ENCODE measurements around the gene C17orf50. TPM values are rescaled to one million over a fixed set of nuclear protein-coding genes. Genes with fewer than 3 reads are reported as not detected.
A peak's percentile ranks its signal among the peaks of the same experiment; 100 is the strongest.

C17orf50 gene
- polyA plus RNA-seq, 4 donors = 0.15 TPM; not detected in 3

DNA sequence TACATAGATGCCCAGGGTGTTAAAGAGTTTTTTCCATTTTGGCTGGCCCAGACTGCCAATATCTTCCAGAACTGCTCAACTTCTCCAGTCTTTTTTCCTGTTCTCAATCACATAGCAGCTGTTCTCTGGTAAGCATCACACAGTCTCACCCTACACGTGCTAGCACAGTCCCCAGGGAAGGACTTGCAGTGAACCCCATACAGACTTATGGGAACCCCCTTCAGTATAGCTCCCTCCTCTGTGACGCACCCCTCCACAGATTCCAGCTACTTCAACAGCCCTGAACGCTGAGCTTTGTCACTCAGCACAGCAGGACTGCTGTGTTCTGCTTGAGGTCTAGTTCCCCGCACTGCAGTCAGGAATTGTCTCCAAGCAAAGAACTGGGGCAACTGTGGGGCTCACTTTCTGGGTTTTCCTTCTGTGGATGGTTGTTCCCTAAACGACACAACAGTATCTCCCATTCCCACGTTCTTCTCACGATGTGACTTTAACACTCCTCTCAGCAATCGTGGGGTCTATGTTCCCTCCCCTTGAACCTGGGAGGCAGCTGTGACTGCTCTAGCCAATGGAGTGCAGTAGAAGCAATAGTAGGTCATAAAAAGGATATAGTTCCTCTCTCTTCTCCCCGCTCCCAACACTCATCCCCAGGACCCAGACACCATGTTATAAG, 31.1 kb downstream of the C17orf50 start:
- H3K4me1 ChIP-seq (ENCODE audit: control insufficient read depth in 3 of 3, insufficient read depth in 2 of 3, low read depth in 1 of 3, low read length in 2 of 3) = peaks cover 4 to 21% (median 7%) of the 10 kb centered on the region in 3 donors
- peaks cover 0 to 42% (median 6%) of the 10 kb centered on the region in 3 donors for H3K27me3 ChIP-seq (ENCODE audit: control insufficient read depth in 3 of 3, insufficient read depth in 3 of 3, low read length in 3 of 3)
- FAIRE-seq (no peak), DNase-seq (no peak)
- no peaks in the 10 kb centered on the region for H3K9me3 ChIP-seq (ENCODE audit: control insufficient read depth in 2 of 2, insufficient read depth in 1 of 2, low read depth in 1 of 2, low read length in 1 of 2)
- no peak overlapping the region for H3K4me3 ChIP-seq (ENCODE audit: low read depth in 1 of 3, low read length in 3 of 3)
- H3K36me3 ChIP-seq (ENCODE audit: control insufficient read depth in 3 of 3, insufficient read depth in 2 of 3, low read depth in 1 of 3, low read length in 3 of 3) = no peaks in the 10 kb centered on the region
- no peak overlapping the region for H3K27ac ChIP-seq (ENCODE audit: low read depth in 1 of 3, low read length in 2 of 3)
- 67 to 83% (median 71%) methylated on average over 9 of the region's 9 CpGs for WGBS, 3 donors

DNA sequence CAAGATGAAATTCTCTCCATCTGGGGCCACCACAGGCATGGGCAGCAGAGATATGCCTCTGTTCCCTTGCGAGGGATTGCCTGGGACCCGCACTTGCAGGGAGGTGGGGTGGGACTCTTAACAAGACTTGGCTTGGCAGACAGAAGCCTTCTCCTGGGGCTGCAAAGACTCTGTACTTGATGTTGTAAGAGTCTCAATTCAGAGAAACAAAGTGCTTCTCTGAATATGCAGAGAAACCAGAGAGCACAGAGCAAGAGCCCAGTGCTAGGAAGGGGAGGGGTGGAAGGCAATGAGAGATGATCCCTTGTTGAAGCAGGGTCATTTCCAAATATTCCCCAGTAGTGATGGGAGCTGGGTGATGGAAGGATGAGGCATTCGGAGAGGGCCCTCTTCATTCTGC, 32.6 kb downstream of the C17orf50 start:
- 80 to 95% (median 90%) methylated on average over 3 of the region's 3 CpGs for WGBS, 3 donors
- no peak overlapping the region for H3K4me3 ChIP-seq (ENCODE audit: low read depth in 1 of 3, low read length in 3 of 3)
- peaks cover under 1 to 14% (median 2%) of the 10 kb centered on the region in 3 donors for H3K4me1 ChIP-seq (ENCODE audit: control insufficient read depth in 3 of 3, insufficient read depth in 2 of 3, low read depth in 1 of 3, low read length in 2 of 3)
- H3K9me3 ChIP-seq (ENCODE audit: control insufficient read depth in 2 of 2, insufficient read depth in 1 of 2, low read depth in 1 of 2, low read length in 1 of 2) = no peaks in the 10 kb centered on the region
- FAIRE-seq = no peak
- H3K27ac ChIP-seq (ENCODE audit: low read depth in 1 of 3, low read length in 2 of 3) = no peak overlapping the region
- H3K27me3 ChIP-seq (ENCODE audit: control insufficient read depth in 3 of 3, insufficient read depth in 3 of 3, low read length in 3 of 3) = peaks cover 0 to 50% (median 6%) of the 10 kb centered on the region in 3 donors
- H3K36me3 ChIP-seq (ENCODE audit: control insufficient read depth in 3 of 3, insufficient read depth in 2 of 3, low read depth in 1 of 3, low read length in 3 of 3) = no peaks in the 10 kb centered on the region
- no peak for DNase-seq

DNA sequence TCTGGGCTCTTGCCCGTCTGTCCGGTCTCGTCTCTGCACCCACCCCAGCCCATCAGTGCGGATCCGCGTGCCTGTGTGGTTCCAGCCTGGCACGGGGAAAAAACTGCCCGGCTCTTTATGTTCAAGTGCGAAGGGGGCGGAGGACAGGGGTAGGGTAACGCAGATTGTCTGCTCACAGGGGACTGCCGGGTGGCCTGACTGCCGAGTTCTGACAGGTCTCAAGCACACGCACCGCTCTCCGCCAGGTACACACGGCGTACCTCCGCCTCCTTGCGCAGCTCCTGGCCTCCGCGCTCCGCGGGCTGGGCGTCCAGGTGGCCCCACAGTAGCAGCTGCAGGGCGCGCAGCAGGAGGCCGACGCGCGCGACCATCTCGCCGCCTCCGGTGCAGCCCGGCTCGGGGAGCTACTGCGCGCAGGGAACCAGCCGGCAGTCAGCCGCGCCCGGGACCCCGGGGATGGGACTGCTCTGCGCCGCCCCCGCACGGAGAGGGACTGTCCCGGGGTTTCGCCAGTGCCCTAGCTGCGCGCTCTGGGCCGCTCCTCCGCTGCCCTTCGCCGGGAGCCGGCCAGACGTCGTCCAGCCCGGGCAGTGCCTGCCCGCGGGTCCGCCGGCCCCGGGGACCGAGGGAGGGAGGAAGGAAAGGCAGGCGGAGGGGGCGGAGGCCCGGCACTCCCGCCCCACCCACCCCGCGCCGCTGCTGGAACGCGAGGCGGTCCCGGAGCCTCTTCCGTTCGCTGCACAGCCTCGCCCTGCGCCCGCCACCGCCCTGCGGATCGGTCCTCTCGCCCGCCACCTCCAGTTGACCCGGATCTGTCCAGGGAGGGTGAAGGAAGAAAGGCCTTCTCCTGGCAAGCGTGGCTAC, 34.6 kb downstream of the C17orf50 start, which contains the start of gene MMP28:
MMP28 (minus strand) TSS at position 635 of the 864 bp plus-strand sequence; CDS start at position 371, 264 bp downstream.
- DNase-seq (peak; percentile 74 to 83), FAIRE-seq (no peak)
- Histone ChIP-seq H3K27me3 (ENCODE audit: control insufficient read depth in 3 of 3, insufficient read depth in 3 of 3, low read length in 3 of 3) (peaks cover 0 to 54% (median 6%) of the 10 kb centered on the region in 3 donors), H3K9me3 (ENCODE audit: control insufficient read depth in 2 of 2, insufficient read depth in 1 of 2, low read depth in 1 of 2, low read length in 1 of 2) (no peaks in the 10 kb centered on the region), H3K4me3 (ENCODE audit: low read depth in 1 of 3, low read length in 3 of 3) (peak within 1 kb of the TSS; percentile 37 to 87 (median 41)), H3K4me1 (ENCODE audit: control insufficient read depth in 3 of 3, insufficient read depth in 2 of 3, low read depth in 1 of 3, low read length in 2 of 3) (peaks cover 0 to 6% (median 2%) of the 10 kb centered on the region in 3 donors), H3K27ac (ENCODE audit: low read depth in 1 of 3, low read length in 2 of 3) (peak within 1 kb of the TSS in 1 of 3 donors; percentile 68), H3K36me3 (ENCODE audit: control insufficient read depth in 3 of 3, insufficient read depth in 2 of 3, low read depth in 1 of 3, low read length in 3 of 3) (no peaks in the 10 kb centered on the region)
- WGBS, 3 donors = 1% methylated on average over 49 to 89 of the region's 89 CpGs

DNA sequence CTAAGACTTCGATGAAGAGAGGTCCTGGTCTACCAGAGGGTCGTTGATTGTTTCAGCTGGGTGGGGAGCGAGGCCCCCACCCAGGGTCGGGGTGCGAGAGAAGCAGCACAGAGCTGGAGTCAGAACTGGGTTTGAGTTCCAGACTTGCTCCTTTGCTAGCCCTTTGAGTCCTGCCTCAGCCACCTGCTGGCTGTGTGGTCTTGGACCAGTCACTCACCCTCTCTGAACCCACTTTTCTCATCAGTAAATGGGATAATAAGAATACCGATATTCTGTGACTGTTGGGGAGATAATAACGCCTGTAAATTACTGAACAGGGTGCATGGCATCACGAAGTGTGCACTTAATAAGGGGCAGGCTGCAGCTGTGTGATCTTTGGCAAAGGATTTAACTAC, 35.2 kb downstream of the C17orf50 start:
- 14 to 25% (median 19%) methylated on average over 8 of the region's 8 CpGs for WGBS, 3 donors
- Histone ChIP-seq H3K27ac (ENCODE audit: low read depth in 1 of 3, low read length in 2 of 3) (peak overlapping the region in 1 of 3 donors; percentile 43), H3K27me3 (ENCODE audit: control insufficient read depth in 3 of 3, insufficient read depth in 3 of 3, low read length in 3 of 3) (peaks cover 0 to 54% (median 6%) of the 10 kb centered on the region in 3 donors), H3K4me1 (ENCODE audit: control insufficient read depth in 3 of 3, insufficient read depth in 2 of 3, low read depth in 1 of 3, low read length in 2 of 3) (peaks cover 0 to 6% (median 2%) of the 10 kb centered on the region in 3 donors), H3K36me3 (ENCODE audit: control insufficient read depth in 3 of 3, insufficient read depth in 2 of 3, low read depth in 1 of 3, low read length in 3 of 3) (no peaks in the 10 kb centered on the region), H3K9me3 (ENCODE audit: control insufficient read depth in 2 of 2, insufficient read depth in 1 of 2, low read depth in 1 of 2, low read length in 1 of 2) (no peaks in the 10 kb centered on the region), H3K4me3 (ENCODE audit: low read depth in 1 of 3, low read length in 3 of 3) (peak overlapping the region in 2 of 3 donors; percentile 37 to 87)
- no peak for FAIRE-seq
- no peak for DNase-seq

DNA sequence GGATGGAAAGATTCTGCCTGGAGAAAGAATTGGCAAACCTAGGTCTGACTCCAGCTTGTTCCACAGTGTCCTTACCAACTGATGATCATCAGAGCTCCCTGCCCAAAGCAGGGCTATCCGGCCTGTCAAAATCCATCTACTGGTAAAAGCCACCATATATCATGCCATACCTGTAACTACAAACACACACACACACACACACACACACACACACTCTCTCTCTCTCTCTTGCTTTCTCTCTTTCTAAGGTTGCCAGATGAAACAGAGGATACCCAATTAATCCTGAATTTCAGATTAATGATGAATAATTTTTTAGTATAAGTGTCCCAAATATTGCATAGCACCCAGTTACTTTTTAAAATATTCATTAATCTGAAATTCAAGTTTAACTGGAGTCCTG, 36.3 kb downstream of the C17orf50 start:
- DNase-seq = no peak
- Histone ChIP-seq H3K4me3 (ENCODE audit: low read depth in 1 of 3, low read length in 3 of 3) (no peak overlapping the region), H3K27ac (ENCODE audit: low read depth in 1 of 3, low read length in 2 of 3) (no peak overlapping the region), H3K36me3 (ENCODE audit: control insufficient read depth in 3 of 3, insufficient read depth in 2 of 3, low read depth in 1 of 3, low read length in 3 of 3) (no peaks in the 10 kb centered on the region), H3K4me1 (ENCODE audit: control insufficient read depth in 3 of 3, insufficient read depth in 2 of 3, low read depth in 1 of 3, low read length in 2 of 3) (peaks cover 0 to 6% (median 0%) of the 10 kb centered on the region in 3 donors), H3K9me3 (ENCODE audit: control insufficient read depth in 2 of 2, insufficient read depth in 1 of 2, low read depth in 1 of 2, low read length in 1 of 2) (no peaks in the 10 kb centered on the region), H3K27me3 (ENCODE audit: control insufficient read depth in 3 of 3, insufficient read depth in 3 of 3, low read length in 3 of 3) (peaks cover 0 to 51% (median 6%) of the 10 kb centered on the region in 3 donors)
- WGBS, 3 donors = 81 to 100% (median 93%) methylated on average over 1 of the region's 1 CpG
- FAIRE-seq = no peak

DNA sequence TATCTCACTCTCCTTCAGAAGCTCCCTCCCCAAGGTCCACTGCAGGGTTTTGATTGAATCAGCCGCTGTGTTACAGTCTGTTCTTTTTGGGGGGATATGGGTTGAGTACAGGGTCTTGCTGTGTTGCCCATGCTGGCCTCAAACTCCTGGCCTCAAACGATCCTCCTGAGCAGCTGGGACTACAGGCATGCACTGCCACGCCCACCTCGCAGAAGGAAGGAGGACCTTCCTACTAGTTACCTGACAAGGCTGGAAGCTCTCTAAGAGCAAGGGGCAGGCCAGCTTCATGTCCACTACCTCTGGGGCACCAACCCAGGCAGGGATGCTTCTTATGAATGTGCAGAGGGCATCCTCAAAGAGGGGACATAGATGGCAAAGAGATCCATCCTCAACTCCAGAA, 36.7 kb downstream of the C17orf50 start:
- H3K36me3 ChIP-seq (ENCODE audit: control insufficient read depth in 3 of 3, insufficient read depth in 2 of 3, low read depth in 1 of 3, low read length in 3 of 3) = no peaks in the 10 kb centered on the region
- DNase-seq (peak in 1 of 2 donors; percentile 24), FAIRE-seq (no peak)
- peaks cover 0 to 47% (median 6%) of the 10 kb centered on the region in 3 donors for H3K27me3 ChIP-seq (ENCODE audit: control insufficient read depth in 3 of 3, insufficient read depth in 3 of 3, low read length in 3 of 3)
- no peaks in the 10 kb centered on the region for H3K9me3 ChIP-seq (ENCODE audit: control insufficient read depth in 2 of 2, insufficient read depth in 1 of 2, low read depth in 1 of 2, low read length in 1 of 2)
- H3K4me3 ChIP-seq (ENCODE audit: low read depth in 1 of 3, low read length in 3 of 3) = no peak overlapping the region
- H3K27ac ChIP-seq (ENCODE audit: low read depth in 1 of 3, low read length in 2 of 3) = no peak overlapping the region
- peaks cover 0 to 6% (median 0%) of the 10 kb centered on the region in 3 donors for H3K4me1 ChIP-seq (ENCODE audit: control insufficient read depth in 3 of 3, insufficient read depth in 2 of 3, low read depth in 1 of 3, low read length in 2 of 3)
- 33 to 57% (median 36%) methylated on average over 4 of the region's 4 CpGs for WGBS, 3 donors

DNA sequence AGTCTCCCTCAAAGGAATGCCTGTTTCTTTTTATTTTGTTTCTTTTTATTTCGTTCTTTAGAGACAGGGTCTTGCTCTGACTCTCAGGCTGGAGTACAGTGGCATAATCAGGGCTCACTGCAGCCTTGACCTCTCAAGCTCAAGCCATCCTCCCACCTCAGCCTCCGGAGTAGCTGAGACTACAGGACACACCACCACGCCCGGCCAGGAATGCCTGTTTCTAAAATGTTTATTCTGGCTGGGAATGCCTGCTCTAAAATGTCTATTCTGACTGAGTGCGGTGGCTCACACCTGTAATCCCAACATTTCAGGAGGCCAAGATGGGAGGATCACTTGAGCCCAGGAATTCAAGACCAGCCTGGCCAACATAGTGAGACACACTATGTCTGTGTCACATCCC, 37.2 kb downstream of the C17orf50 start:
- H3K4me3 ChIP-seq (ENCODE audit: low read depth in 1 of 3, low read length in 3 of 3) = no peak overlapping the region
- no peaks in the 10 kb centered on the region for H3K9me3 ChIP-seq (ENCODE audit: control insufficient read depth in 2 of 2, insufficient read depth in 1 of 2, low read depth in 1 of 2, low read length in 1 of 2)
- no peaks in the 10 kb centered on the region for H3K36me3 ChIP-seq (ENCODE audit: control insufficient read depth in 3 of 3, insufficient read depth in 2 of 3, low read depth in 1 of 3, low read length in 3 of 3)
- no peak overlapping the region for H3K27ac ChIP-seq (ENCODE audit: low read depth in 1 of 3, low read length in 2 of 3)
- FAIRE-seq (no peak), DNase-seq (no peak)
- H3K4me1 ChIP-seq (ENCODE audit: control insufficient read depth in 3 of 3, insufficient read depth in 2 of 3, low read depth in 1 of 3, low read length in 2 of 3) = peaks cover 0 to 6% (median 0%) of the 10 kb centered on the region in 3 donors
- peaks cover 0 to 47% (median 6%) of the 10 kb centered on the region in 3 donors for H3K27me3 ChIP-seq (ENCODE audit: control insufficient read depth in 3 of 3, insufficient read depth in 3 of 3, low read length in 3 of 3)
- WGBS, 3 donors = 77 to 84% (median 80%) methylated on average over 5 of the region's 5 CpGs

DNA sequence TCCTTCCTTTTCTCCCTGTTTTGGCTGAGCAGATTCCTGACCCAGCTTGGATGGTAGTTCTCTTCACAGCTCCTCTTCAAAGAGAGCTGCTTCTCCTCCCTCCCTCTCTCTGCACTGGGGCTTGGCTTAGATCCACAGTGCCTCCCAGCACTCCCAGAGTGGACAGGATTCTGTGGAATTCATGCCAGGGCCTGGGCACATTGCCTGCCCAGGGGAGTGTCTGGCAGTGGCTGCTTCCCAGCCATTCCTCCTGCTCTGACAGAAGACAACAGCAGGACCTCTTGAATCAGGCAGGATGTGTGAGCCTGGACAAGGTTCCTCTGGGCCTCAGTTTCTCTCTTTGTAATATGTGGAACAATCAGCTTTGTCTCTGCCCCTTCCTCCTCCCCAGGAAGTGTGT, 39.3 kb downstream of the C17orf50 start:
- no peak overlapping the region for H3K4me3 ChIP-seq (ENCODE audit: low read depth in 1 of 3, low read length in 3 of 3)
- DNase-seq = peak in 1 of 2 donors; percentile 42
- no peak overlapping the region for H3K27ac ChIP-seq (ENCODE audit: low read depth in 1 of 3, low read length in 2 of 3)

More for the DNA sequence above, 39.3 kb downstream of the C17orf50 start:
- no peak for FAIRE-seq
- H3K9me3 ChIP-seq (ENCODE audit: control insufficient read depth in 2 of 2, insufficient read depth in 1 of 2, low read depth in 1 of 2, low read length in 1 of 2) = no peaks in the 10 kb centered on the region
- H3K27me3 ChIP-seq (ENCODE audit: control insufficient read depth in 3 of 3, insufficient read depth in 3 of 3, low read length in 3 of 3) = peaks cover 0 to 26% (median 2%) of the 10 kb centered on the region in 3 donors
- H3K36me3 ChIP-seq (ENCODE audit: control insufficient read depth in 3 of 3, insufficient read depth in 2 of 3, low read depth in 1 of 3, low read length in 3 of 3) = no peaks in the 10 kb centered on the region
- peaks cover 0 to 3% (median 0%) of the 10 kb centered on the region in 3 donors for H3K4me1 ChIP-seq (ENCODE audit: control insufficient read depth in 3 of 3, insufficient read depth in 2 of 3, low read depth in 1 of 3, low read length in 2 of 3)
